SIG-M5 treated with dmso at 0.1 percent for 504 hours (cell line): Measurements from ENCODE around the gene RNU5B-1.

Experiments used
- DNase-seq: peaks from one replicate; lab custom pipeline; 2025; ENCODE audit not compliant: unreplicated experiment; lab: John Stamatoyannopoulos, UW

RNU5B-1 gene

GRCh38 chr15:65304381-65305149 lies at the start of gene RNU5B-1:
RNU5B-1 (plus strand) TSS chr15:65304677.
- DNase-seq, result peak; percentile 95

GRCh38 chr15:65254758-65255157 lies 49.7 kb upstream of the RNU5B-1 start:
- DNase-seq, result no peak

- no peak for DNase-seq
Observed at GRCh38 chr15:65255486-65256140, 48.9 kb upstream of the RNU5B-1 start.

GRCh38 chr15:65258375-65259262 lies 45.9 kb upstream of the RNU5B-1 start:
- no peak for DNase-seq

- DNase-seq, result no peak
Observed at GRCh38 chr15:65259367-65259797, 45.1 kb upstream of the RNU5B-1 start.

GRCh38 chr15:65260968-65261367 lies 43.5 kb upstream of the RNU5B-1 start:
- DNase-seq, result no peak

- DNase-seq, result no peak
Observed at GRCh38 chr15:65263313-65263712, 41.2 kb upstream of the RNU5B-1 start.

GRCh38 chr15:65264863-65265430 lies 39.5 kb upstream of the RNU5B-1 start:
- no peak for DNase-seq

- DNase-seq, result no peak
Observed at GRCh38 chr15:65266469-65266868, 38.0 kb upstream of the RNU5B-1 start.

GRCh38 chr15:65268411-65268810 lies 36.1 kb upstream of the RNU5B-1 start:
- no peak for DNase-seq

- DNase-seq, result peak; percentile 49
Observed at GRCh38 chr15:65270811-65271545, 33.5 kb upstream of the RNU5B-1 start.

- DNase-seq, result no peak
Observed at GRCh38 chr15:65275104-65275727, 29.3 kb upstream of the RNU5B-1 start.

GRCh38 chr15:65275728-65276126 lies 28.8 kb upstream of the RNU5B-1 start:
- DNase-seq, result no peak

- no peak for DNase-seq
Observed at GRCh38 chr15:65277015-65277414, 27.5 kb upstream of the RNU5B-1 start.

GRCh38 chr15:65278480-65278879 lies 26.0 kb upstream of the RNU5B-1 start:
- no peak for DNase-seq

- no peak for DNase-seq
Observed at GRCh38 chr15:65285291-65286068, 19.0 kb upstream of the RNU5B-1 start.

GRCh38 chr15:65286069-65286703 lies 18.3 kb upstream of the RNU5B-1 start:
- peak; percentile 5 for DNase-seq

- DNase-seq, result peak; percentile 85
Observed at GRCh38 chr15:65286704-65287519, 17.6 kb upstream of the RNU5B-1 start, which contains the start of gene PARP16. PARP16 (minus strand) TSS chr15:65286883; CDS start chr15:65286426, 457 bp downstream.
